Measurements from ENCODE around the gene IL1RAPL2. TPM values are rescaled to one million over a fixed set of nuclear protein-coding genes. Genes with fewer than 3 reads are reported as not detected.

Gene IL1RAPL2
- polyA plus RNA-seq, 1 experiment = not detected

- no peak for DNase-seq (ENCODE audit: low read depth)
- no peaks in the 10 kb centered on the region for H3K36me3 ChIP-seq (ENCODE audit: control insufficient read depth, insufficient read depth, low read length)
- H3K4me3 ChIP-seq (ENCODE audit: low read depth, low read length) = no peak overlapping the region
- POLR2A ChIA-PET = no interaction called here
- no peaks in the 10 kb centered on the region for H3K27me3 ChIP-seq (ENCODE audit: control insufficient read depth, insufficient read depth, low read length)
- TF ChIP-seq CTCF (IDR thresholded peaks at IDR 0.05; ENCODE audit: insufficient read depth, low read depth, low read length) = no peak
- CTCF ChIA-PET = no interaction called here
Observed at GRCh38 chrX:105480646-105481310, 914.8 kb downstream of the IL1RAPL2 start.

GRCh38 chrX:105483011-105483410, 917.0 kb downstream of the IL1RAPL2 start:
- CTCF ChIA-PET = no interaction called here

GRCh38 chrX:105488716-105489115, 922.7 kb downstream of the IL1RAPL2 start:
- DNase-seq (ENCODE audit: low read depth) = no peak
- Histone ChIP-seq H3K27me3 (ENCODE audit: control insufficient read depth, insufficient read depth, low read length) (no peaks in the 10 kb centered on the region), H3K36me3 (ENCODE audit: control insufficient read depth, insufficient read depth, low read length) (no peaks in the 10 kb centered on the region), H3K4me3 (ENCODE audit: low read depth, low read length) (no peak overlapping the region)
- ChIA-PET POLR2A (no interaction called here), CTCF (no interaction called here)
- TF ChIP-seq CTCF (IDR thresholded peaks at IDR 0.05; ENCODE audit: insufficient read depth, low read depth, low read length) = no peak

More at GRCh38 chrX:105483011-105483410, 917.0 kb downstream of the IL1RAPL2 start:
- no peak for TF ChIP-seq CTCF (IDR thresholded peaks at IDR 0.05; ENCODE audit: insufficient read depth, low read depth, low read length)
- DNase-seq (ENCODE audit: low read depth) = no peak
- POLR2A ChIA-PET = no interaction called here
- Histone ChIP-seq H3K4me3 (ENCODE audit: low read depth, low read length) (no peak overlapping the region), H3K36me3 (ENCODE audit: control insufficient read depth, insufficient read depth, low read length) (no peaks in the 10 kb centered on the region), H3K27me3 (ENCODE audit: control insufficient read depth, insufficient read depth, low read length) (no peaks in the 10 kb centered on the region)

- Histone ChIP-seq H3K36me3 (ENCODE audit: control insufficient read depth, insufficient read depth, low read length) (no peaks in the 10 kb centered on the region), H3K27me3 (ENCODE audit: control insufficient read depth, insufficient read depth, low read length) (no peaks in the 10 kb centered on the region), H3K4me3 (ENCODE audit: low read depth, low read length) (no peak overlapping the region)
- no peak for DNase-seq (ENCODE audit: low read depth)
- ChIA-PET POLR2A (no interaction called here), CTCF (no interaction called here)
- no peak for TF ChIP-seq CTCF (IDR thresholded peaks at IDR 0.05; ENCODE audit: insufficient read depth, low read depth, low read length)
Observed at GRCh38 chrX:105495376-105495775, 929.4 kb downstream of the IL1RAPL2 start.

- POLR2A ChIA-PET = no interaction called here
Observed at GRCh38 chrX:105502336-105502735, 936.3 kb downstream of the IL1RAPL2 start.

More at GRCh38 chrX:105502336-105502735, 936.3 kb downstream of the IL1RAPL2 start:
- H3K36me3 ChIP-seq (ENCODE audit: control insufficient read depth, insufficient read depth, low read length) = no peaks in the 10 kb centered on the region
- no peak for DNase-seq (ENCODE audit: low read depth)
- no peak overlapping the region for H3K4me3 ChIP-seq (ENCODE audit: low read depth, low read length)
- no peaks in the 10 kb centered on the region for H3K27me3 ChIP-seq (ENCODE audit: control insufficient read depth, insufficient read depth, low read length)
- CTCF ChIA-PET = no interaction called here
- no peak for TF ChIP-seq CTCF (IDR thresholded peaks at IDR 0.05; ENCODE audit: insufficient read depth, low read depth, low read length)

All from BJ (cell line).